Mucosa of gallbladder (tissue), 1 donor: Measurements from ENCODE around the gene BCAP31. TPM values are rescaled to one million over a fixed set of nuclear protein-coding genes. Genes with fewer than 3 reads are reported as not detected.
"Not testable (repeated sequence)": the region's sequence is repeated elsewhere in the genome, so short reads cannot be mapped to it uniquely, and the experiment has no call there.

Experiments
- DNase-seq: peaks from one replicate; pipeline ENCODE4 v3.0.0-alpha.2; 2020; ENCODE audit warnings: low spot score
- total RNA-seq: library from RNA; stranded (reverse); gene quantifications from one replicate; pipeline ENCODE4 v1.2.1, GENCODE V29; 2021
- donor health status: DM: no; HTN: no; CAD: no.

BCAP31 gene
- total RNA-seq, 1 donor from 2014 or later: 221 TPM

- no peak for DNase-seq
Observed at GRCh38 chrX:153694687-153695270, 29.4 kb downstream of the BCAP31 start.

GRCh38 chrX:153694256-153694655, 29.9 kb downstream of the BCAP31 start:
- not testable (repeated sequence) for DNase-seq

DNA sequence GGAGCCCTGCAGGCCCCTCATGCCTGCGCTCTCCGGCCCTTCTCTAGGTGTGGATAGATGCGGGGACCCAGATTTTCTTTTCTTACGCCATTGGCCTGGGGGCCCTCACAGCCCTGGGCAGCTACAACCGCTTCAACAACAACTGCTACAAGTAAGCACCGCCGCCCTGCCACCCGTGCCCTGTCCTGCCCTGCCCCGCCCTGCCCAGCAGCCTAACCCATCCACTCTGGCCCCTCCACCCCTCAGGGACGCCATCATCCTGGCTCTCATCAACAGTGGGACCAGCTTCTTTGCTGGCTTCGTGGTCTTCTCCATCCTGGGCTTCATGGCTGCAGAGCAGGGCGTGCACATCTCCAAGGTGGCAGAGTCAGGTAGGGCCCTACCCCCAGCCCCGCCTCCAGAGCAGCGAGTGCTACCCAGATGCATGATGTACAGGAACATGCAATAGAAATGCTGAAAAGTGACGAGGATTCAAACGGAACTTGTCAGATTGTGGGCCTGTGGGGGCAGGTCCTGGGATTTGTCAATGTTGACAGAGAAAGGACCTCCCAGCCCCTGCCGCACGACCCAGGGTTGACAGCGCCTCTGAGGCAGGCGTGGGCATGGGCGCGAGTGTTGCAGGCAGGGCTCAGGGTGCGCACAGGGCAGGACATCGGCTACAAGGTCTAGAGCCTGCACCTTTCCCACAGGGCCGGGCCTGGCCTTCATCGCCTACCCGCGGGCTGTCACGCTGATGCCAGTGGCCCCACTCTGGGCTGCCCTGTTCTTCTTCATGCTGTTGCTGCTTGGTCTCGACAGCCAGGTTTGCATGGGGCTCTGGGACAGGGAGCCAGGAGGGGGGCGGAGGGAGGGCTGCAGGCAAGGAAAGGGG, 30.7 kb downstream of the BCAP31 start:
- no peak for DNase-seq

DNA sequence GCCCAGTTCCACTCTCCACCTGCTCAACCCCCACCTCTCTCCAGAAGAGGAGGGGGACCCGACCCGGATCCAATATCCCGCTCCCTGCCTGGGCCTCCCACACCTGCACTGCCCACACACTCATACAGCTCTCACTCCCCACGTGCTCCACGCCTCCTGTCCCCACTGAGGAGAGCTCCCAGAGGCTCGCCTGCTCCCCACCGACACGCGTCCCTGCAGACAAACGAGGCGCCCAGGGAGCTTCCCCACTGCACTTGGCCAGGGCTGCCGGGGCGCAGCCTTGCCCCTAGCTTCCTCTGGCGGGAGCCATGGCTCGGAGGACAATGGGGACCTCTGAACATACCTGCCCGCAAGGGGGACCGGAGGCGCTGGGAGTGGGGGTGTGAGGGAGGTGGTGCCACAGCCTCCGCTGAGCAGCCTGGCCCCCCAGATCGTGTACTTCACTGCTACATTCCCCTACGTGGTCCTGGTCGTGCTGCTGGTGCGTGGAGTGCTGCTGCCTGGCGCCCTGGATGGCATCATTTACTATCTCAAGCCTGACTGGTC, 31.5 kb downstream of the BCAP31 start:
- DNase-seq: no peak

DNA sequence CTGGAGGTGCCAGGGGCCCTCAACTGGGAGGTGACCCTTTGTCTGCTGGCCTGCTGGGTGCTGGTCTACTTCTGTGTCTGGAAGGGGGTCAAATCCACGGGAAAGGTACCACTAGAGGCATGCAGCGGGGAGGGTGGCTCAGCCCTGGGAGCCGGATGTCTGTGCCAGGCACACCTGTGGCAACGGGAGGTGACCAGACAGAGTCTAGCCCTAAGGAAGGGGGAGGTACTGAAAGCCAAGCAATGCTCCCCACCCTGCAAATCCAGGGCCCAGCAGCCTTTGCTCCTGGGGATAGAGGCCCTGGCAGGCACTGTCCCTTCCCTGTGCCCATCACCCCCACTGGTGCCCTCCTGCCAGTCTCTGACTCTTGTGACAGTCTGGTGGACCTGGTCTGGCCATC, 32.2 kb downstream of the BCAP31 start:
- no peak for DNase-seq

- not testable (repeated sequence) for DNase-seq
Observed at GRCh38 chrX:153691032-153691827, 33.0 kb downstream of the BCAP31 start.

DNA sequence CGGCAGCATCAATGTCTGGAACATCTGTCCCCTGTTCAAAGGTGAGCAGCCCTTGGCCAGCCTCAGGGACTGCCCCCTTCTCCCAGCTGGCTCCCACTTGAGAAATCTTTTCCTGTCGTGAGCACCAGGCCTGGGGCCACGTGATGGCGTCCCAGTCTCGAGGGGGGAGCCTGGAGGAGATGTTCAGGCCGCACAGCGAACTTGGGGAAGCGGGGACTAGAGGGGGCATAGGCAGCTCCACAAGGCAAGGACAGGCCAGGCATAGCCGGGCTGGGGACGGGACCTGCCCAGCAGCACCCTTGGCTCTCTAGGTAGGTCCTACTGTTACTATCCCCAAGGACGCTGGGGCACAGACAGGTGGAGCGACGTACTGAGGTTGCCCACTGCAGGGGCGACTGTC, 33.7 kb downstream of the BCAP31 start:
- DNase-seq: no peak

DNA sequence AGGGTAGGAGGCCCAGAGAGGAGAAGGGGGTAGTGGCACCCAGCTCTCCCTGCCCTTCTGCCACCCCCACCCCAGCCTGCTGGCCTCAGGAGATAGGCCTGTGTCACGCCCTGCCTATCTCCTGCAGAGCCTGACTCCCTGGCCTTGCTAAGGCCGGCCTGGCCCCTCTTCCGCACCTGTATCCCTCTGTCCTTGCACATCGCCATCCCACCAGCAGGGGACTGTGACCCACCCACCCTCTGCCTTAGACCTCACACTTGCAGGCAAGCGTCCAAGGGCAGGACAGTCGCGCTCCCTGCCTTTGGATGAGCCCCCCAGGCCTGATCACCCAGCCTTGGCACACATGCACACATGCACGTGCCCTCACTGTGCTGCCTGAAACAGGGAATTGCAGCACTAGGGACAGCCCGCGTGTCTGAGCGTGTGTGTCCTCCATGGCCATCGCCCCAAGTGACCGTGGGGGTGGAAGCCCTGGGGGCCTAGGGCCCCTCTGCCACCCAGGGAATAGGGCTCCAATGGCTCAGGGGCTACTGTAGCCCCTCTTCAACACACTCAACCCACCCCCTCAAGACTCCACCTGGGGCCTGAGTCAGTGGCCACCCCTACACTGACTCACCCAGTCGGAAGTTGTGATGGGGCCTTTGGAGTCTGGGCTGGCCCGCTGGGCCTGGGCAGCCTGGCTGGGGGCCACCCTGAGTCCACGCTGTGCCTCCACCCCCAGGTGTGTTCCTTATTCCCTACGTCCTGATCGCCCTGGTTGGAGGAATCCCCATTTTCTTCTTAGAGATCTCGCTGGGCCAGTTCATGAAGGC, 34.3 kb downstream of the BCAP31 start:
- DNase-seq: no peak

GRCh38 chrX:153688911-153689590, 35.1 kb downstream of the BCAP31 start:
- no peak for DNase-seq

- no peak for DNase-seq
Observed at GRCh38 chrX:153688506-153688905, 35.7 kb downstream of the BCAP31 start.

DNA sequence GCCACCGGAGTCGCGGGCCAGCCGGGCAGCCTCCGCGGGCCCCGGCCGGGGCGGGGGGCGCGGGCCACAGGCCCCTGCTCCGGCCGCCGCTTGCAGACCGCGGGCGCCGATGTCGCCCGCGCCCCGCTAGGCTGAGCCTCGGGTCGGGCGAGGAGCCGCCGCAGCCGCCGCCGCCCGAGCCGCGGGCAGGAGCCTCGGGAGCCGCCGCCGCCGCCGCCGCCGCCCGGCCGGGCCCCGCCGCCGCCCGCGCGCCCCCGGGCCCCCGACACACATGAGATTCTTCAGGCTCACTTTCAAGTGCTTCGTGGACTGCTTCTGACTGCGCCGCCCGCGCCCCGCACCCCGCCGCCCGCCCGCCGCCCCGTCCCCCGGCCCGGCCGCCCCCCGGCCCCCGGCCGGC, 36.1 kb downstream of the BCAP31 start:
- DNase-seq: no peak

- peak; percentile 53 for DNase-seq
Observed at GRCh38 chrX:153687121-153688039, 36.8 kb downstream of the BCAP31 start, which contains the start of gene SLC6A8. SLC6A8 (plus strand) TSS chrX:153687926; CDS start chrX:153688575, 649 bp downstream.

DNA sequence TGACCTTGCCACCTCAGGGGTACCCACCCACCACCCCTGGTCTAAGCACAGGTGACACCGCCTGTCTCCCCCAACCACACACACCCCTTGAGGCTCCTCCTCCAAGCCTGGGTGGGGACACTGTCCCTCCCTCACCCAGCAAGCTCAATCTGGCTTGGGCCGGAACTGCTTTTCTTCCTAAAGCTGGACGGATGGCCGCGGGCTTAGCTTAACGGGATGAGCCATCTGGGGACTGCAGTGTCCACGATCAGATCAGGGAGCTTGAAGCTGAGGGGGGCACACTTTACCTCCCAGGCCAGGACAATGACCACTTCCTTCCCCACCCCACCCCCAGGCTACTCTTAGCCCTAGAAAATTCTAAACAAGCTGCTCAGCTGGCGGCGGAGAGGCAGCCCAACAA, 37.5 kb downstream of the BCAP31 start:
- no peak for DNase-seq

DNA sequence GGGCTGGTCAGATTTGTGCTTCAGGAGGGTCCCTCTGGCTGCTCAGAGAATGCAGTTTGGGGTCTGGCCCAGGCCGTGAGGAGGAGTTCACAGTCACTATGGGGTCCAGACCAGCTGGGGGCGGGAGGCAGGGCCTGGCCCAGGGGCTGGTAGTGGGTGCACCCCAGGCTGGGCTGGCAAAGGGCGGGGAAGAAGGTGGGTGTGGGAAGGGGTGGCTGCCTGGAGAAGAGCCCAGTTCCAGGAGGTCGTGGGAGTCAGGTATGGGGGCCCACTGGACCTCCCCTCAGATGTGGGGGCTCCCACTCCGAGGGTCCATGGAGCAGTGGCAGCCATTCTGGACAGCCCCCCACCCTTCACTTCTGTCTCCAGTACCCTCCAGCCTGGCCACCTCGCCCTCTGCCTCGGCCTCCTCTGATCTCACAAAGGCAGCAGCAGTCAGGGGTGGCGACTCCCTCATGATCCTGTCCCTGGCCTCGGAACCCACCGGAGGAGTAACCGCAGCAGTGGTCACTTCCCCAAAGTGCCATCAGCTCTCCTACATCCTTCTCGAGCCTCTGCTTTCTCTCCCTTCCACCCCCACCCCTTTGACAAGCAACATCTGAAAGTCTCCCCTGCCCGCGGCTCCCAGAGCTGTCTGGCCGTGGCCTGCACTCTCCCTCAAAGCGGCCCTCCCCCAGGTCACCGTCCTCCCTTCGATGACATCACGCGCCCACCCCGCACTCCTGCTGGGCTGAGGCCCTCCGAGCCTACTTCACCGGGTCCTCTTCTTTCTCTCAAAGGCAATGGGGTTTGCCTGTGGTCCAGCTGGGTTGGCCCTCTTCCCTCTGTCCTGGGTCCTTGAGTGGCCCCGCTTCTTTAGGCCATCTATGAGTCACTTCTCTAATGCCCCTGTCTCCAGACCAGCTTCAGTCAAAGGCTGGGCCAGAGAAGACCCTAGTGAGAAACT, 38.2 kb downstream of the BCAP31 start:
- DNase-seq: no peak

- DNase-seq: no peak
Observed at GRCh38 chrX:153685156-153685536, 39.0 kb downstream of the BCAP31 start.

DNA sequence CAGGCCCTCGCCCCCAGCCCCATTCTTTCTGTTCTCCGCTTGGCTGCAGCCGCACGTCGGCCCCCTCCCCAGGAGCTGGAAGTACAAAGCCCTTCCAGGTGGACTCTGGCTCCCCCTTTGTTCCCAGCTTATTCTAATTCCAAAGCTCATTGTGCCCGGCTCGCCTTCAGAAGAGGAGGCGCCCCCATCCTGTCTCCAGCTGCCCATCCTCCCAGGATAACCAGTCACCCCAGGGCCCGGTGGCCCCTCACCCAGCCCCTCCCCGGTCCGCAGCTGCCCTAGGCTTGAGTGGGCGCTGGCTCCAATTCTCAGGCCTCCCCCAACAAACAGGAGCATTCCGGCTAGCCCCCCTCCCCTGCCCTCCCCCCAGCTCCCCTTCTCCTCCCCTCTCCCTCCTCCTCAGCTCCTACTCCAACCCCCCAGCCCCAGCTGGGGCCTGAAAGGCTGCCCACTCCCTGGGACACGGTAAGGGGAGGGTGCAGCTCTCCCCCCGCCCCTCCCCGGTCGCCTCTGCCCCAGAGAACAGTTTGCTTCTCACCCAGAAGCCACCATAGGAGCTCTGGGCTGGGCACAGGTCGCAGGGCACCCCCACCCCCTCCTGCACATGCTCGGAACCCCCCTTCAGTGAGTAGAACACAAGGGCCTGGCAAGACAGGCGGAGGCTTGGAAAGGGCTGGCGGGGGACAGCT, 39.6 kb downstream of the BCAP31 start:
- no peak for DNase-seq

GRCh38 chrX:153683486-153683885, 40.7 kb downstream of the BCAP31 start:
- DNase-seq: not testable (repeated sequence)

- no peak for DNase-seq
Observed at GRCh38 chrX:153681175-153681574, 43.0 kb downstream of the BCAP31 start.
